ENCODE measurements around the gene PRDM16. TPM values are rescaled to one million over a fixed set of nuclear protein-coding genes. Genes with fewer than 3 reads are reported as not detected.

PRDM16 gene
- total RNA-seq, 1 experiment from 2014 or later, result 6.1 TPM

DNA sequence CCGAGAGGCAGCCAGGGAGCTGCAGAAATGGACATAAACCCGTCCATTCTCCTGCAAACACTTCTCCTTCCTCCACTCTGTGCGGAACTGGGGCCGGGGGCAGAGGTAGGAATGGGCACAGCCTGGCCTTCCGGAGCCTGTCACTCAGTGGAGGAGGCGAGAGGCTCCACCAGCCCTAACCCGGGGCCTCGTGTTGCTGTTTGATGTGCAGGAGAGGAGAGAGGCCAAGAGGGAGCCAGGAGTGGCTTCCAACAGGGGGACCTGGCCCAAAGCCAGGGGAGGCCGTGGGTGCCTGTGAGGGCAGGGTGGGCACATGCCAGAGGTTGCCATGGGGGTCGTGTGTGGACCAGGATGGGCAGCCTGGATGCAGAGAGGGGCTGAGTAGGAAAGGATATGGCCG lies 227.3 kb downstream of the PRDM16 start:
- Histone ChIP-seq H3K9me2 (ENCODE audit: insufficient read depth) (no peaks in the 10 kb centered on the region), H4K20me1 (ENCODE audit: insufficient read depth) (no peaks in the 10 kb centered on the region), H2AFZ (ENCODE audit: low read depth, low read length, poor library complexity, severe bottlenecking) (no peak overlapping the region), H3K36me3 (ENCODE audit: control insufficient read depth in 1 of 2, insufficient read depth in 2 of 2, low read length in 2 of 2) (no peaks in the 10 kb centered on the region), H3K4me1 (ENCODE audit: control insufficient read depth in 1 of 2, insufficient read depth in 2 of 2, low read length in 2 of 2) (peaks cover 12 to 20% of the 10 kb centered on the region in 2 experiments), H3K9ac (ENCODE audit: low read length) (no peak overlapping the region), H3K27ac (ENCODE audit: low read depth, low read length) (no peak overlapping the region), H3K79me2 (ENCODE audit: insufficient read depth, low read length) (no peaks in the 10 kb centered on the region), H3K27me3 (ENCODE audit: insufficient read depth, low read length) (no peaks in the 10 kb centered on the region; the same call in 1 of the 2 replicates), H3K4me3 (replicated peaks in 1 of 2; ENCODE audit: low read depth in 1 of 2, low read length in 2 of 2) (no peak overlapping the region), H3K9me3 (ENCODE audit: control insufficient read depth in 1 of 2, insufficient read depth in 1 of 2, low read depth in 1 of 2, low read length in 2 of 2) (no peaks in the 10 kb centered on the region), H3K4me2 (ENCODE audit: low read length) (no peak overlapping the region)
- no TSS peak for BruUV-seq (replicated peaks)
- ATAC-seq (no peak), DNase-seq (ENCODE audit: low read depth, low spot score) (no peak)
- POLR2A ChIA-PET, result no interaction called here
- intact Hi-C loops (cut with micrococcal nuclease), result no loop called here
- TF ChIP-seq POLR2AphosphoS5 (IDR thresholded peaks at IDR 0.05; ENCODE audit: low read depth, low read length) (no peak), POLR2A (IDR thresholded peaks at IDR 0.05; ENCODE audit: borderline replicate concordance, extremely low read depth, insufficient read depth, insufficient read length) (no peak), CEBPB (IDR thresholded peaks at IDR 0.05; ENCODE audit: low read depth) (no peak), RAD21 (IDR thresholded peaks at IDR 0.05; ENCODE audit: low read depth) (no peak), REST (IDR thresholded peaks at IDR 0.05; ENCODE audit: low read depth) (no peak), ZBTB33 (IDR thresholded peaks at IDR 0.05; ENCODE audit: extremely low read depth, insufficient replicate concordance, low read length) (no peak), JUND (IDR thresholded peaks at IDR 0.05) (no peak), SRF (IDR thresholded peaks at IDR 0.05; ENCODE audit: low read depth) (no peak), SIN3A (IDR thresholded peaks at IDR 0.05; ENCODE audit: low read depth) (no peak), ELF1 (IDR thresholded peaks at IDR 0.05; ENCODE audit: borderline replicate concordance, low read depth) (no peak), ZFX (IDR thresholded peaks at IDR 0.05) (no peak), EZH2 (IDR thresholded peaks at IDR 0.05) (no peak), EGR1 (IDR thresholded peaks at IDR 0.05; ENCODE audit: low read depth) (no peak), SP1 (IDR thresholded peaks at IDR 0.05; ENCODE audit: low read depth) (no peak), ZNF274 (IDR thresholded peaks at IDR 0.05; ENCODE audit: low read depth, low read length) (no peak), YY1 (IDR thresholded peaks at IDR 0.05; ENCODE audit: extremely low read depth, insufficient replicate concordance, low read depth, low read length) (no peak)
- RAD21 ChIA-PET (ENCODE audit: low non-redundant PET in 1 of 2, low total read pairs in 2 of 2, uncharacterized antibody in 2 of 2, unreplicated experiment in 2 of 2), result no interaction called here
- CTCF ChIA-PET, result no interaction called here
